Kasumi-1 (cell line): ENCODE results near the gene KRT79.

ENCODE experiments used
- DNase-seq, 2 experiments: peaks; one replicate each; lab custom pipeline; 2025; lab: John Stamatoyannopoulos, UW

Gene KRT79

DNA sequence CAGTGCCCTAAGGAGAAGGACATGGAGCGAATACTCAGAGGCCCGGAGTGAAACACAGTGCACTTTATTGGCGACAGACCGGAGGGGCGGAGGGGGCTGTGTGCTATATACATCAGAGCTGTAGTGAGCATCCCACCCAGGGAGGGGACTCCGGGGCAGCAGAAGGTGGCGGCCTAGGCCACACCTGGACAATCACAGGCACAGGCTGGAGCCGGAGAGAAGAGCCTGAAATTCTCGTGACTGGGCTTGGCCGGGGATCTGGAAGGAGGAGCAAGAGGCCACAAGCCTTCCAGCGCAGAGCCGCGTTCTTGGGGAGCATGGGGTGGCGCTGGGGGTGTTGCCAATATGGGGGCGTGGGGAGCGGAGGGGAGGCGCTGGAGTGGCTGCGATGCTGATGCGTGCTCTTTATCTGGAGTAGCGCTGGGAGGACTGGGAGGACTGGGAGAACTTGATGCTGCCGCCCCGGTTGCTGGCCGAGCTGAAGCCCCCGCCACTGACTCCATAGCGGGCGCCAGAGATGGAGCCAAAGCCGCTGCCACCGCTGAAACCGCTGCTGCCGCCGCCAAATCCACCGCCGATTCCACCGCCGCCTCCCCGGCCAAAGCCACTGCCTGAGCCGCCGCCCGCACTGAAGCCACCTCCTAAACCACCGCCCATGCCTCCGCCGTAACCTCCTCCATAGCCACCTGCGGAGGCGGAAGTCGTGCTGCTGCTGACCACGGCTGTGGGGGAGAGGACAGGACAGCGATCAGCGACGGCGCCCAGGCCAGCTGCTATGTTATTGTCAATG is 44.3 kb downstream of the KRT79 start:
- DNase-seq, result no peak

- DNase-seq, result no peak
Measured at GRCh38 chr12:52788876-52789636, 45.1 kb downstream of the KRT79 start.

- DNase-seq, result no peak
Measured at GRCh38 chr12:52788192-52788875, 45.8 kb downstream of the KRT79 start.

- no peak for DNase-seq
Measured at GRCh38 chr12:52787324-52788191, 46.6 kb downstream of the KRT79 start.

- DNase-seq, result no peak
Measured at GRCh38 chr12:52784909-52785308, 49.2 kb downstream of the KRT79 start.

GRCh38 chr12:52783563-52784316 is 50.4 kb downstream of the KRT79 start:
- no peak for DNase-seq

DNA sequence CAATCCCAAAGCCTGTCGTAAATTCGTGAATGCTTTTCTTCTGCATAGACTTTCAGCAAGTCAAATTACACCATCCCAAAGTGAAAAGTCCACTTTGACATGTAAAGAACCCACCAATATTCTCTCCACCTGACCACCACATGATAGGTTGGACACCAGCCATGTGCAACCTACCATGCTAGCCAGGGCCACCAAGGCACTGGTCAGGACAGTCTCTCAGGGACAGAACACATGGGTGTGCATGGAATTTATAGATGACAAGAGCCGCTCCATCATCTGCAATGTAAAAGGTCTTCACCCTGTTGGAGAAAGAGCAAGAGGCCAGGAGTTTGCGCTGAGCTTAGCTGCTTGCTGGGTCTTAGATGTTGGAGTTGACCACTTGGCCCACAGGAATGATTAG is 51.6 kb downstream of the KRT79 start:
- no peak for DNase-seq

DNA sequence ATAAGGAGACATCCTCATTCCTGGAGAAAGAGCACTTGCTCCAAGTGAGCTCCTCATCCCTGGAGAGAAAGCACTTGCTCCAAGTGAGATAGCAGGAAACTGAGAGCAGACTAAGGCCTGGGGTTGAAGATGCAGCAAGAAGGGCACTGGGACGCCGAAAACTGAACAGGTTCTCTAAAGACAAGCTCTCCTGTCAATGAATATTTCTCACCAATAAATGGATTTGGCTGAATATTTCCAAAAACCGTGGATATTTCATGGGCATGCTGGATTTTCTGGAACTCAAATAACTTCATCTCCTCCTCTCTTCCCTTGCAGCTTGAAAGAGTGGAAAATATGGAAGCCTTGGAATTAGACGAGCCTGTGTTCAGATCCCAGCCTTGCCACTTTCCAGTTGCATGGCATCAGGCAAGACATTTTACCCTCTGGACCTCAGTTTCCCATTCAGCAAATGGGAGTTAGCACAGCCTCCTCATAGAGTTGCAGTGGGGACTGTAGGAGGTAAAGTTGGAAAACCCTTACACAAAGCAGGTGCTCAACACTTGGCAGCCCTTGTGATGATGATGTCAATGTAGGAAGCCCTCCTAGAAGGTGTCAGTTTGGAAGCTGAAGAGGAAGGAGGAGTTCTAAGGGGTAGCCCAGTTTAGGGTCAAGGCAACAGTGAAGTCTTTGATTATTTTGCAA is 52.6 kb downstream of the KRT79 start:
- DNase-seq, result no peak

GRCh38 chr12:52779914-52780313 is 54.2 kb downstream of the KRT79 start:
- DNase-seq, result no peak

DNA sequence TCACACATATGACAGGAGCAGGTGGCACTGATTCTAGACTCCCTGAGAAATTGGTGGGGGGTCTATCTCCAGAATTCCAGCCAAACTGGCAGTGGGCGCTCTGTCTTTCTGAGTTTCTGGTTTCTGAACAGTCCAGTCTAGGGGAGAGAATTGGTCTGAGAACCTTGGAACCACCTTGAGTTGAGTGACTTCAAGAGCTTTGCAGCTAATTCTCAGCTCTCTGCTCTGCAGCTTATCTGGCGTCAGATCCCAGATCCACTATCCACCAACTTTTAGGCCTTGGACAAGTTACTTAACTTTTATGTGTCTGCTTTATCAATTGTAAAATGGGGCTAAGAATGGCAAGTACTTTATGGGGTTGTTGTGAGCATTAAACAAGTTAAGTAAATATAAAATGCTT is 55.3 kb downstream of the KRT79 start:
- no peak for DNase-seq

DNA sequence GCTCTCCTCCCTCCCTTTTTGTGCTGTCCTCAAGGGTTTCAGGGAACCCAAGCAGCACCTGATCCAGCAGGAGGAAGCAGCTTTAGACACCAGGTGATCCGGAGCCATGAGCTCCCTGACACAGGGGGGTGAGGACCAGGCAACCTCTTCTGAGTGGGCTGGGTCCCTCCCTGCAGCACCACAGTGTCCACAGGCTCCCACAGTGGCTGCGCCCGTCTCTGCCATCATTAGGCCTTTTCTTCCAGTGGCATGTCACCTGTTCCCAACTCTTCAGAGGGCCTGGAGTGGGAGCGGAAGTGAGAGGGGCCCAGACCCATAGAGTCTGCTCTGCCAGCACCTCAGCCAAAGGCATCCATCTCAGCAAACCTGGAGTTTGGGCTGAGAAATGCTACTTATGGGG is 56.5 kb downstream of the KRT79 start:
- no peak for DNase-seq

DNA sequence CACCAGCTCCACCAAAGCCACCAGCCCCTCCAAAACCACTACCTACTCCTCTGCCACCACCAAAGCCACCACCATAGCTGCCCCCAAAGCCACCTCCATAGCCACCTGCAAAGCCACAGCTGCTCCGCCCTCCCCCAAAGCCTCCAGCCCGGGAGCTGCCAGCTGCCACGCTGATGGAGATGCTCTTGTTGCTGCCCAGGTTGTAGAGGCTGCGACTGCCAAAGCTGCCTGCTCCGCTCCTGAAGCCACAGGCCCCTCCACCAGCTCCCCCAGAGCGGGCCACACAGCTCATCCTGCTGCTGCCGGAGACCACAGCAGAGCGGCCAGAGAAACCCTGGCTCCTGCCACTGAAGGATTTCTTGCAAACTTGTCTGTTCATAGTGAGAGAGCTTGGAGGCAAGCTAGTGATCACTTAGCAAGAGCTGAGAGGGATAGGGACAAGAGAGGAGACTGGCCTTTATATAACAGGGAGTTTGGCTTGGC is 57.2 kb downstream of the KRT79 start, which contains the start of gene KRT76:
Gene KRT76, minus strand, starts transcription at position 433 of the 483 bp plus-strand sequence. Its CDS starts 54 bp downstream, at position 379.
- no peak for DNase-seq

- no peak for DNase-seq
Measured at GRCh38 chr12:52776435-52776834, 57.7 kb downstream of the KRT79 start.

DNA sequence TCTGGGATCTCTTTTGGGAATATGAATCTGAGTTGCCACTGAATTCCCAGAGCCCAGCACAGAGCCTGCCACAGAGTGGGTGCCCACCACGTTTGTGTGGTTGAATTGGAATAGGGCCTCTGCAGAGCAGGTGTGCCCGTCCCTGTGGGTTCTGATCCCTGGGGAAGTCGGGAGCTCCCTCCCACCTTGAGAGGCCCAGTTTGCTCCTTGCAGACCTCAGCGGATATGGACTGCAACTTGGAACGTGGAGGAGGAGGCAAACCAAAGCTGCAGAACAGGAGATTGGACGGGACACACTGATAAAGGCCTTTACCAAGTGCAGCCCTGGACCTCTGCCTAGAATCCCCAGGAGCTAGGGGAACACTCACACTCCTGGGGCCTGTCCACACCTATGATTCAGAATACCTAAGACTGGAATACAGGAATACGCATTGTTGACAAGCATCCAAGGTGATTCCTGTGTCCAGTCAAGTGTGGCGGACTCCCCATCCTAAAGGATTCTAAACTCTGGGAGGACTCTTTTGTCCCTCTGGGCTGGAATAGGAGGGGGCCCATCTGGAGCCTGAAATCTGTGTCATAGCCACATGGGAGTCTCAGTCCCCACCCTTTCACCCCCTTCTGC is 59.4 kb downstream of the KRT79 start:
- no peak for DNase-seq

GRCh38 chr12:52772772-52773171 is 61.3 kb downstream of the KRT79 start:
- DNase-seq, result no peak

- DNase-seq, result no peak
Measured at GRCh38 chr12:52772188-52772587, 61.9 kb downstream of the KRT79 start.

GRCh38 chr12:52771505-52771904 is 62.6 kb downstream of the KRT79 start:
- no peak for DNase-seq
